Cardiac muscle cell (in vitro differentiated cells and primary cell): ENCODE results near the gene MLH1. TPM values are rescaled to one million over a fixed set of nuclear protein-coding genes. Genes with fewer than 3 reads are reported as not detected.

ENCODE experiments used
- DNase-seq, 2 donors: peaks; one replicate each; pipeline versions ENCODE4 v3.0.0 to v3.0.0-alpha.2; 2010 to 2017; ENCODE audit warnings: low read depth in 1 of 2, low spot score in 1 of 2
- H3K27ac ChIP-seq: fragments of 200-600 bp; sonication (generic); 2 replicates; pipeline ENCODE4 v1.5.1; 2016
- H3K27me3 ChIP-seq: fragments of 200-600 bp; sonication (generic); 2 replicates; pipeline ENCODE4 v1.6.0; 2016; ENCODE audit warnings: control low read depth
- H3K36me3 ChIP-seq: fragments of 200-600 bp; sonication (generic); 2 replicates; pipeline ENCODE4 v1.5.1; 2016; ENCODE audit warnings: control low read depth
- H3K4me1 ChIP-seq: fragments of 200-600 bp; sonication (generic); 2 replicates; pipeline ENCODE4 v1.8.1; 2017; ENCODE audit warnings: low read depth, mild to moderate bottlenecking, mixed run types
- H3K4me3 ChIP-seq: fragments of 200-600 bp; sonication (generic); 2 replicates; pipeline ENCODE4 v1.5.1; 2016; ENCODE audit warnings: mild to moderate bottlenecking
- H3K9me3 ChIP-seq: fragments of 200-600 bp; sonication (generic); 2 replicates; pipeline ENCODE4 v1.5.1; 2017; ENCODE audit warnings: low read depth, mild to moderate bottlenecking, control low read depth
- CTCF ChIP-seq: IDR thresholded peaks from 2 replicates; pipeline ENCODE4 v1.5.1; 2012; ENCODE audit warnings: low read depth, mild to moderate bottlenecking, low read length
- polyA plus RNA-seq: library from polyadenylated mRNA; unstranded; fragments of >200 nt; fragmentation: Nextera tagmentation; extraction: Ambion mirVana; gene quantifications from 2 replicates; pipeline ENCODE4 v1.2.1, GENCODE V29; 2016
- total RNA-seq: library from RNA; depleted of rRNA; stranded (reverse); fragments of >200 nt; gene quantifications from 2 replicates; pipeline ENCODE4 v1.2.3, GENCODE V29; 2016

MLH1 gene
- total and polyA plus RNA-seq, 2 experiments from 2014 or later, result 35.2 to 63.1 TPM

- Histone ChIP-seq H3K27ac (no peak overlapping the region), H3K9me3 (no peaks in the 10 kb centered on the region), H3K27me3 (no peaks in the 10 kb centered on the region), H3K4me3 (peak overlapping the region; percentile 69), H3K36me3 (peaks cover 29% of the 10 kb centered on the region), H3K4me1 (peaks cover 35% of the 10 kb centered on the region)
- DNase-seq, result no peak
- TF ChIP-seq CTCF, result no peak
These were observed 4.3 kb upstream of the MLH1 start for GRCh38 chr3:36989005-36989404.

GRCh38 chr3:36989568-36989967 lies 3.8 kb upstream of the MLH1 start:
- Histone ChIP-seq H3K27ac (no peak overlapping the region), H3K27me3 (no peaks in the 10 kb centered on the region), H3K9me3 (no peaks in the 10 kb centered on the region), H3K4me1 (peaks cover 41% of the 10 kb centered on the region), H3K36me3 (peaks cover 24% of the 10 kb centered on the region), H3K4me3 (peak overlapping the region; percentile 69)
- no peak for TF ChIP-seq CTCF
- DNase-seq, result no peak

- no peaks in the 10 kb centered on the region for H3K27me3 ChIP-seq
- no peak for TF ChIP-seq CTCF
- peaks cover 42% of the 10 kb centered on the region for H3K4me1 ChIP-seq
- H3K36me3 ChIP-seq, result peaks cover 11% of the 10 kb centered on the region
- H3K27ac ChIP-seq, result peak overlapping the region; percentile 98
- H3K4me3 ChIP-seq, result peak overlapping the region; percentile 69
- no peak for DNase-seq
- H3K9me3 ChIP-seq, result no peaks in the 10 kb centered on the region
These were observed 2.2 kb upstream of the MLH1 start for GRCh38 chr3:36991147-36991546.

- no peak for TF ChIP-seq CTCF
- peak in 1 of 2 donors; percentile 52 for DNase-seq
- H3K27me3 ChIP-seq, result no peaks in the 10 kb centered on the region
- H3K4me3 ChIP-seq, result peak overlapping the region; percentile 69
- H3K4me1 ChIP-seq, result peaks cover 42% of the 10 kb centered on the region
- no peaks in the 10 kb centered on the region for H3K9me3 ChIP-seq
- H3K36me3 ChIP-seq, result peaks cover 7% of the 10 kb centered on the region
- peak overlapping the region; percentile 98 for H3K27ac ChIP-seq
These were observed 1.2 kb upstream of the MLH1 start for GRCh38 chr3:36991923-36992805.

GRCh38 chr3:36992806-36993325 lies 452 bp upstream of the MLH1 start, which contains the start of gene EPM2AIP1:
EPM2AIP1 (minus strand) TSS chr3:36993131; CDS start chr3:36993077, 54 bp downstream.
- peak in 1 of 2 donors; percentile 99 for DNase-seq
- no peaks in the 10 kb centered on the region for H3K9me3 ChIP-seq
- no peak for TF ChIP-seq CTCF
- peak within 1 kb of the TSS; percentile 69 for H3K4me3 ChIP-seq
- H3K27ac ChIP-seq, result peak within 1 kb of the TSS; percentile 98
- H3K36me3 ChIP-seq, result peaks cover 2% of the 10 kb centered on the region
- H3K4me1 ChIP-seq, result peaks cover 42% of the 10 kb centered on the region
- no peaks in the 10 kb centered on the region for H3K27me3 ChIP-seq
